Activated CD4-positive, CD25-positive, alpha-beta regulatory T cell treated with anti-CD3 and anti-CD28 coated beads, Interleukin-2, amount 50 U/mL, for 16 hours (primary cell): ENCODE measurements around the gene RIPPLY3.
"Not testable (repeated sequence)": the region's sequence is repeated elsewhere in the genome, so short reads cannot be mapped to it uniquely, and the experiment has no call there.

ENCODE experiments used
- DNase-seq: peaks from one replicate; pipeline ENCODE4 v3.0.0-alpha.2; 2020; ENCODE audit warnings: low read depth, low spot score

RIPPLY3 gene

GRCh38 chr21:37017951-37018679 is 11.6 kb downstream of the RIPPLY3 start:
- DNase-seq, result no peak

GRCh38 chr21:37026499-37026898 is 20.0 kb downstream of the RIPPLY3 start:
- no peak for DNase-seq

DNA sequence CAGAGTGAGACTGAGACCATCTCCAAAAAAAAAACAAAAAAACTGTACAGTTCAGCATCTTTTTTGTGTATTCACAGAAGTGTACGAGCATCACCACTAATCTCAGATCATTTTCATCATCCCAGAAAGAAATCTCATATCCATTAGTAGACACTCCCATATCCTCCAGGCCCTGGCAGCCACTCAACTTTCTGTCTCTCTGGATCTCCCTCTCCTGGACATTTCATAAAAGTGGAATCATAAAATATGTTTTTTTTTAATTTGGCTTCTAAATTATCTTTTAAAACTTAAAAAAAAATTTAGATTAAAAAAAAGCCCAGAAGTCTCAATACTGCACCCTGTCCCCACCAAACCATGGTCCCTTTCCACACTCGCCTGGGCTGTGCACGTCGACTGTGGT is 22.1 kb downstream of the RIPPLY3 start:
- no peak for DNase-seq

DNA sequence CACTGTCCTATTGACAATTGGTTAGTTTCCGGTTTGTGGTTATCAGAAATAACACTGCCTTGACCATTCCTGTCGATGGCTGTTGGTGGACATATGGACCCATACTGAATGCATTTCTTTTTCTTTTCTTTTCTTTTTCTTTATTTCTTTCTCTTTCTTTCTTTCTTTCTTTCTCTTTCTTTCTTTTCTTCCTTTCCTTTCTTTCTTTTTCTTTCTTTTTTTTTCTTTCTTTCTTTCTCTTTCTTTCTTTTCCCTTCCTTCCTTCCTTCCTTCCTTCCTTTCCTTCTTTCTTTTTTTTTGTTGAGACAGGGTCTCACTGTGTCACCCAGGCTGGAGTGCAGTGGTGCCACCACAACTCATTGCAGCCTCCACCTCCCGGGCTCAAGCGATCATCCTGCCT is 24.4 kb downstream of the RIPPLY3 start:
- no peak for DNase-seq

DNA sequence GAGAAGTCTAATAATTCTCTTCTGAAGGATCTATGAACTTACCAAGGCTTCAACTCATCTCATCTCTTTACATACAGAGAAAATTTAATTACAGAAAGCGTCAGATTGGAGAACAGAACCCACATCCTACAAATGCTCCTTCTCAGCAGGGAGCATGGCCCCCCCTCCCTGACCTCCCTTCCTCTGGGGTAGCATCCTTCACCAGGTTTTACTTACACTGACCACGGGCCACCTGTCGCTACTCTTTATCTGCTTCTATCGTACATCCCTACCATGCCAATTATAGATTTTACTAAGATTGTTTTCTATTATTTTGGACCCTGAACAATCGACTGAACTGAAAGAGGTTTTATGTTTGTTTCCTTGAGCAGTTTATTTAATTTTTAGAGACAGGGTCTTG is 25.8 kb downstream of the RIPPLY3 start:
- DNase-seq, result no peak

GRCh38 chr21:37032877-37033471 is 26.5 kb downstream of the RIPPLY3 start:
- no peak for DNase-seq

- not testable (repeated sequence) for DNase-seq
Measured at GRCh38 chr21:37034394-37034793, 27.9 kb downstream of the RIPPLY3 start.

GRCh38 chr21:37036177-37036576 is 29.7 kb downstream of the RIPPLY3 start:
- DNase-seq, result no peak

GRCh38 chr21:37039411-37040075 is 33.0 kb downstream of the RIPPLY3 start:
- DNase-seq, result no peak

DNA sequence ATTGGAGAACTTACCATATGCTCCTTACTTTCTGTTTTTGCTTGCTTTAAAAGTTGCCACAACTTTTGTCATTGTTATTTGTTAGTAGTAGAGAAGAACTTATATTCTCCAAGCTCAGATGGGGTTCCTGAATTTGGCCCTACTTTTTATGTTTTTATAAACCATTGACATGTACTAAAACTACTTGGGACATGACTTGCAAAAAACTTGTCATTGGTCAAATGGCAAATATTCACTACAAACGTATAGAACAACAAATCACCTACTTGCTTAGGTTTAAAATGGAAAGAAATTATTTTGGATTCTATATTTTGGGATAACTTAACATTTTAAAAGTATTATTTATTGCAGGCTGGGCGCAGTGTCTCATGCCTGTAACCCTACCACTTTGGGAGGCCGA is 33.7 kb downstream of the RIPPLY3 start:
- DNase-seq, result no peak

DNA sequence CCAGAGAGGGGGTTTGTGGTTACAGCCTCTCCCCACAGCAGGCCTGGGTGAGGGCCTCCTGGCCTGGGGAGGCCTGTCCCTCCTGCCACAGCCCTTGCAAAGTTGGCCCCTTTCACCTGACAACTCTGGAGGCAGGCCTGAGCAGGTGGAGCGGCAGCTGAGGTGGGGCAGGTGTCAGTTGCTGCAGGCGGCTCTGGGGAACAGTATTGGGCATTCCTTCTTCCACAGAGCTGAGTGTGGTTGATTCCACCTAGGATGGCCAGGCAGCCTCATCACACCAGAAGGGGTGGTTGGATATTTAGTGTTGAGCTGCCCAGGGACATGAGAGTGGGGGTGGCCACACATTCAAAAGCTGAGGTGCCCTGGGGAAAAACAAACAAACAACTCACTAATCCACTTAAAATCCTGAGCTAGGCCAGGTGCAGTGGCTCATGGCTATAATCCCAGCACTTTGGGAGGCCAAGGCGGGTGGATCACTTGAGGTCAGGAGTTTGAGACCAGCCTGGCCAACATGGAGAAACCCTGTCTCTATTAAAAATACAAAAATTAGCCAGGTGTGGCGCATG is 35.3 kb downstream of the RIPPLY3 start:
- DNase-seq, result no peak

GRCh38 chr21:37043818-37044217 is 37.3 kb downstream of the RIPPLY3 start:
- DNase-seq, result no peak

DNA sequence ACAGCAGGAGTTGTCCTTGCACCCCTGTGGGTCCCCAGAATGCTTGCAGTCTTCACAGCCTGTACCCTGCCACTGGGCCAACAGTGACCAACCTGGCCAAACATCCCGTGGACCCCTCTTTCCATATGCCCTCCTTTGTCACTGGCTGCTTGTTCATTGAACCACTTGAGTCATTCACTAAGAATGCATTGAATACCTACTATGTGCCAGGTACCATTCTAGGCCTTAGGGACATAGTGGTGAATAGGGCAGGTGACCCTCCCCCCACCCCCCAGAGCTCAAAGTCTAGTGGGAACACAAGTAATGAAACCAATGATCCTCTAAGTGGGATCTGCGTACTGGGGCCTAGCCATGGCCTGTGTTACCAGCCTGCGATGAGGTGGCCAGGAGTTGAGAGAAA is 38.1 kb downstream of the RIPPLY3 start:
- DNase-seq, result no peak

DNA sequence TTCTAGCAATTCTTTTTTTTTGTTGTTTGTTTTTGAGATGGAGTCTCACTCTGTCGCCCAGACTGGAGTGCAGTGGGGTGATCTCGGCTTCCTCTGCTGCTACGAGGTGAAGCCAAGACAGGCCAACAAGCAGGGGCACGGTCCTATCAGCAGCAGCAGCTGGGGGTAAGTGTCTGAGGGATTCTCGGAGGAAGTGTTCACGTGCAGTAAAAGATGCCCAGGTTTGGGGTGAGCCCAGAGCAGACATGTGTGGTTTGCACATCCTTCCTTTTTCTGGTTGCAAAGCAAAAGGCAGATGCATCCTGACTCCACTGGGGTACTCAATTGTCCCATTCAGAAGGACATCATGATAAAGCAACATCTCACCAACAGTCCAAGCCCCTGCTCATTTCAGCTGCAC is 38.6 kb downstream of the RIPPLY3 start:
- no peak for DNase-seq

DNA sequence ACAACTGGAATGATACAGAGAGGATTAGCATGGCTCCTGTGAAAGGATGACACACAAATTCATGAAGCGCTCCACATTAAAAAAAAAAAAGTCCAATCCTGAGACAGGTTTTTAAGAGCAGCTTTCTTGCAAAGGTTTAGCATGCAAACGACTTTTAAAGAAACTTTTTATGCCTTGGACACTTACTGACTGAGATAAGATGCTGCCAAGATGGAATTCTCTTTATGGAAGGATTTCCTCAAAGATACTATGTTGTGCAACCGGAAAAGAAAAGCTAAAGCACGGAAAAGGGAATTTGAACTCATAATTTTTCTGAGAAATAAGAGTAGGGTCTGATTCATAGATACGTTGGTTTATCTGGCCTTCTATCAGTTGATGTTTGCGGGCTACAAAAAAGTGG is 39.1 kb downstream of the RIPPLY3 start:
- DNase-seq, result no peak

DNA sequence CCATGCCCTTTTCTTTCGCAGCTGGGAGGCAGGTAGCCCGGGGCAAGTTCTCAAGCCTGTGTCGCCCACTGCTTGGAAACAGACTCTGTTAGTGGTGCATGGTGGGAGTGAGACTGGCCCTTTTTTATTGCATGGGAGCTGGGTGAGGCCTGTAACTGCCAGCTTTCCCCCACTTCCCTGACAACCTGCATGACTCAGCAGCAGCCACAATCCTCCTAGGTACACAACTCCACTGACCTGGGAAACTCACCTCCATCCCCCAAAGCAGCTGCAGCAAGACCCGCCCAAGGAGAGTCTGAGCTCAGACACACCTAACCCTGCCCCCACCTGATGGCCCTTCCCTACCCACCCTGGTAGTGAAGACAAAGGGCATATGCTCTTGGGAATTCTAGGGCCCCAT is 40.6 kb downstream of the RIPPLY3 start:
- DNase-seq, result no peak

DNA sequence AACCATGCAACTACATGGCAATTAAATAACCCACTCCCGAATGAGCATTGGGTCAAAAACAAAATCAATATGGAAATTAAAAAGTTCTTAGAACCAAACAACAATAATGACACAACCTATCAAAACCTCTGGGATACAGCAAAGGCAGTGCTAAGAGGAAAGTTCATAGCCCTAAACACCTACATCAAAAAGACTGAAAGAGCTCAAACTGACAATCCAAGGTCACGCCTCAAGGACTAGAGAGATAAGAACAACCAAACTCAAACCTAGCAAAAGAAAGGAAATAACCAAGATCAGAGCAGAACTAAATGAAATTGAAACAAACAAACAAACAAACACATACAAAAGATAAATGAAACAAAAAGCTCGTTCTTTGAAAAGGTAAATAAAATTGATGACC is 43.2 kb downstream of the RIPPLY3 start:
- not testable (repeated sequence) for DNase-seq

DNA sequence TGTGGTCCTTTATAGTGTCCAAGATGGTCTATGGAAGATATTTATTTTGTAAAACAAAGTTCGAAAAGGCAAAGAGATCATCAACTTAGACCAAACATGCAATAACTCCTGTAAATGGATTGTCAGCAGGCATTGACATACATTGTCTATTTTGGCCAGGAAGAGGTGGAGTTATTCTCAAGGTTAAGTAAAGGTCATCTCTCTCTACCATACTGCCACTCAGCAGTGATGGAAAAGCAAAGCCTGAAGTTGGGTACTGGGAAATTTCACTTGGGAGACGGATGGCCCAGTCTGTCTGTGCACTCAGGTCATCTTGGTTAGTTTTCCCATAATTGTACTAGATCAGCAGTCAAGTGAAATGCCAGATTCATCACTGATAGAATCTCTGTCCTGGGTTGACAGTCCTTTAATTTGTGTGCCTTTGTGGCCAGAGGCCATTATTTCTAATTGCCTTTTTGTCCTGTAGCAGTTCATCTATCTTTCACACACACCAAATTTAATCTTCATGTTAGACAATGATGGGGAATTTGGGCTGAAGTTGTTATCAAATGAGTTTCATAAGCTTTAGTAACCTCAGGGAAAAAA is 48.9 kb downstream of the RIPPLY3 start:
- no peak for DNase-seq

GRCh38 chr21:37057614-37058013 is 51.1 kb downstream of the RIPPLY3 start:
- no peak for DNase-seq

DNA sequence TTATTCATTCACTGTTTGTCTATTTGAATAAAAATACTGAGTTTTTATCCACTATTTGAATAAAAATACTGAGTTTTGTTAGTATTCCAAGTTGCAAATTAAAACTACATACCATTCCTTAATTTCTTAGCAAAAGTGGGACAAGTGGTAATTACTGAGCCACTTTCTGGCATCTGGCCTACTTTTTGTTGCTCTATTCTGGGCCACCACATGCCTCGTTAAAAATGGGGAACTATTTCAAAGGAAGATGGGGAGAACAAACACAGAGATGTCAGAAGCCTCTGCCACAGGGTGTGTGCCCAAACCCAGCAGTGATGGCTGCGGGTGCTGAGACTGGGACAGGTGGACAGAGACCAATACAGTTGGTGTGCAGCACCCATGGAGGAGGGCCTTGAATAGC is 51.8 kb downstream of the RIPPLY3 start:
- no peak for DNase-seq

GRCh38 chr21:37059181-37059580 is 52.7 kb downstream of the RIPPLY3 start:
- DNase-seq, result no peak

- DNase-seq, result no peak
Measured at GRCh38 chr21:37060296-37060695, 53.8 kb downstream of the RIPPLY3 start.
